Measurements from ENCODE around the gene CHTF8. TPM values are rescaled to one million over a fixed set of nuclear protein-coding genes. Genes with fewer than 3 reads are reported as not detected.

CHTF8 gene
- total and polyA plus RNA-seq, 10 of the 15 experiments (the other 5 are each of a cell fraction or from before 2014, with no cell fraction given): 18.5 to 159 (median 102) TPM

- Histone ChIP-seq H3K9ac (ENCODE audit: control insufficient read depth, insufficient read depth, low read length) (no peak overlapping the region), H3K9me3 (replicated peaks; ENCODE audit: control insufficient read depth, insufficient read depth, low read length) (no peaks in the 10 kb centered on the region), H3K4me1 (ENCODE audit: control insufficient read depth, insufficient read depth, low read length) (no peaks in the 10 kb centered on the region), H3K79me2 (ENCODE audit: control insufficient read depth, insufficient read depth, low read length) (no peaks in the 10 kb centered on the region), H3K27me3 (replicated peaks in 1 of 2; ENCODE audit: control insufficient read depth in 2 of 2, insufficient read depth in 2 of 2, low read length in 1 of 2) (no peaks in the 10 kb centered on the region), H3K4me3 (no peak overlapping the region), H3K27ac (ENCODE audit: control insufficient read depth, insufficient read depth) (no peak overlapping the region), H2AFZ (ENCODE audit: control insufficient read depth, low read depth, low read length) (no peak overlapping the region), H3K36me3 (ENCODE audit: control insufficient read depth in 2 of 2, insufficient read depth in 2 of 2, low read length in 1 of 2) (no peaks in the 10 kb centered on the region), H4K20me1 (ENCODE audit: control insufficient read depth, insufficient read depth) (no peaks in the 10 kb centered on the region), H3K4me2 (ENCODE audit: control insufficient read depth, insufficient read depth) (no peak overlapping the region)
- no peak for TF ChIP-seq RAD21 (IDR thresholded peaks at IDR 0.05; ENCODE audit: insufficient read depth, low read depth, low read length)
- DNase-seq (ENCODE audit: low read depth, low spot score): no peak
- no peak for FAIRE-seq
- in situ Hi-C loops (cut with MboI) (no loop called here), intact Hi-C loops (cut with micrococcal nuclease; ENCODE audit: unreplicated experiment) (no loop called here)
- SMC1A ChIA-PET (ENCODE audit: uncharacterized antibody, unreplicated experiment): interaction anchor here (0.6 to 1.5 kb wide), 4 partner anchors 11 to 548 kb away, joined by 3 to 9 read pairs (median 4); no protein-coding TSS in a partner anchor
- no TSS peak for BruUV-seq (replicated peaks)
- no peak for ATAC-seq
- CTCF ChIA-PET: no interaction called here
- POLR2A ChIA-PET: no interaction called here
- RAD21 ChIA-PET (ENCODE audit: unreplicated experiment): no interaction called here
Measured at GRCh38 chr16:69180011-69180338, 47.6 kb upstream of the CHTF8 start.

- DNase-seq (ENCODE audit: low read depth, low spot score): no peak
- no peaks in the 10 kb centered on the region for H3K4me1 ChIP-seq (ENCODE audit: control insufficient read depth, insufficient read depth, low read length)
- no peaks in the 10 kb centered on the region for H4K20me1 ChIP-seq (ENCODE audit: control insufficient read depth, insufficient read depth)
- H3K27ac ChIP-seq (ENCODE audit: control insufficient read depth, insufficient read depth): no peak overlapping the region
- BruUV-seq (replicated peaks): no TSS peak
- H3K36me3 ChIP-seq (ENCODE audit: control insufficient read depth in 2 of 2, insufficient read depth in 2 of 2, low read length in 1 of 2): no peaks in the 10 kb centered on the region
- in situ Hi-C loops (cut with MboI): no loop called here
- H3K9ac ChIP-seq (ENCODE audit: control insufficient read depth, insufficient read depth, low read length): no peak overlapping the region
- SMC1A ChIA-PET (ENCODE audit: uncharacterized antibody, unreplicated experiment): interaction anchor here (0.6 to 1.5 kb wide), 4 partner anchors 11 to 548 kb away, joined by 3 to 9 read pairs (median 4); no protein-coding TSS in a partner anchor
- H3K79me2 ChIP-seq (ENCODE audit: control insufficient read depth, insufficient read depth, low read length): no peaks in the 10 kb centered on the region
- H3K4me3 ChIP-seq: no peak overlapping the region
- intact Hi-C loops (cut with micrococcal nuclease; ENCODE audit: unreplicated experiment): no loop called here
- CTCF ChIA-PET: no interaction called here
- POLR2A ChIA-PET: interaction anchor here (0.6 kb wide), 1 partner anchor 375 kb away, joined by 5 read pairs; no protein-coding TSS in a partner anchor
- 87% methylated on average over 6 of the region's 6 CpGs for WGBS (ENCODE audit: insufficient coverage, insufficient replicate concordance, low lambda C conversion rate, missing lambda C conversion rate)
- H3K9me3 ChIP-seq (replicated peaks; ENCODE audit: control insufficient read depth, insufficient read depth, low read length): no peaks in the 10 kb centered on the region
- H2AFZ ChIP-seq (ENCODE audit: control insufficient read depth, low read depth, low read length): no peak overlapping the region
- no peak overlapping the region for H3K4me2 ChIP-seq (ENCODE audit: control insufficient read depth, insufficient read depth)
- FAIRE-seq: peak; percentile 57
- no peaks in the 10 kb centered on the region for H3K27me3 ChIP-seq (replicated peaks in 1 of 2; ENCODE audit: control insufficient read depth in 2 of 2, insufficient read depth in 2 of 2, low read length in 1 of 2)
- peak; percentile 64; the same call in 2 of the 3 replicates for ATAC-seq
- RAD21 ChIA-PET (ENCODE audit: unreplicated experiment): no interaction called here
- no peak for TF ChIP-seq SUPT20H (IDR thresholded peaks at IDR 0.05; ENCODE audit: borderline replicate concordance, control insufficient read depth, low read depth, low read length)
- no peak for TF ChIP-seq MEF2A (IDR thresholded peaks at IDR 0.05; ENCODE audit: insufficient read depth, low read depth, low read length)
- TF ChIP-seq NR2F1 (conservative IDR thresholded peaks at IDR 0.05): 0 out of 2 replicates have a peak, but pooled peaks have one; percentile 13
- no peak for TF ChIP-seq IRF5 (IDR thresholded peaks at IDR 0.05; ENCODE audit: borderline replicate concordance)
- no peak for TF ChIP-seq TCF7 (IDR thresholded peaks at IDR 0.05; ENCODE audit: borderline replicate concordance)
- no peak for TF ChIP-seq SREBF1 (IDR thresholded peaks at IDR 0.05; ENCODE audit: low read length)
- TF ChIP-seq CHD2 (IDR thresholded peaks at IDR 0.05; ENCODE audit: borderline replicate concordance, low read depth, low read length): no peak
- no peak for TF ChIP-seq RB1 (IDR thresholded peaks at IDR 0.05; ENCODE audit: borderline replicate concordance)
- TF ChIP-seq MLLT1 (IDR thresholded peaks at IDR 0.05): 0 out of 2 replicates have a peak, but pooled peaks have one; percentile 28
- TF ChIP-seq MTA2 (IDR thresholded peaks at IDR 0.05; ENCODE audit: low read depth): peak; percentile 85
- 0 out of 2 replicates have a peak, but pooled peaks have one; percentile 29 for TF ChIP-seq DPF2 (IDR thresholded peaks at IDR 0.05)
- TF ChIP-seq CEBPB (IDR thresholded peaks at IDR 0.05; ENCODE audit: borderline replicate concordance in 1 of 2, low read depth in 2 of 2, low read length in 2 of 2): no peak
- no peak for TF ChIP-seq MYC (IDR thresholded peaks at IDR 0.05; ENCODE audit: insufficient read depth, insufficient read length, insufficient replicate concordance, low read length, severe bottlenecking)
- TF ChIP-seq RBBP5 (conservative IDR thresholded peaks at IDR 0.05): no peak
- TF ChIP-seq YBX1 (IDR thresholded peaks at IDR 0.05): no peak
- no peak for TF ChIP-seq HDAC2 (IDR thresholded peaks at IDR 0.05)
Measured at GRCh38 chr16:69179328-69180010, 47.1 kb upstream of the CHTF8 start.

Measured in GM12878 (cell line).